ENCODE data around the gene SMYD1. TPM values are rescaled to one million over a fixed set of nuclear protein-coding genes. Genes with fewer than 3 reads are reported as not detected.
A peak's percentile ranks its signal among the peaks of the same experiment; 100 is the strongest.

The SMYD1 gene
- total and polyA plus RNA-seq, 2 donors (not counting 1 experiment from before 2014, with no cell fraction given), result not detected

GRCh38 chr2:88053934-88054781 is 13.5 kb upstream of the SMYD1 start:
- Mint-ChIP-seq H3K9me3 (ENCODE audit: insufficient read depth) (no peaks in the 10 kb centered on the region), H3K27me3 (no peaks in the 10 kb centered on the region), H3K27ac (peak overlapping the region; percentile 97), H3K4me1 (peaks cover 39% of the 10 kb centered on the region), H3K4me3 (peak overlapping the region; percentile 98)
- peak overlapping the region; percentile 78 for H2AFZ ChIP-seq (ENCODE audit: insufficient read depth, low read depth, low read length, poor library complexity, severe bottlenecking)
- peak overlapping the region; percentile 95 to 96 for H3K27ac ChIP-seq (ENCODE audit: low read length in 2 of 2)
- H3K9ac ChIP-seq (ENCODE audit: low read length), result peak overlapping the region; percentile 94
- H3K36me3 ChIP-seq (replicated peaks in 1 of 2; ENCODE audit: control extremely low read depth in 1 of 2, control insufficient read depth in 1 of 2, extremely low read depth in 1 of 2, insufficient read depth in 2 of 2, low read length in 1 of 2), result peaks cover under 1 to 6% of the 10 kb centered on the region in 2 experiments
- H3K4me2 ChIP-seq (replicated peaks; ENCODE audit: low read depth, low read length, poor library complexity, severe bottlenecking), result peak overlapping the region; percentile 87
- no peaks in the 10 kb centered on the region for H3K9me3 ChIP-seq (ENCODE audit: control extremely low read depth in 1 of 3, control insufficient read depth in 2 of 3, insufficient read depth in 1 of 3, low read length in 2 of 3)
- ChIA-PET CTCF (interaction anchor here (0.6 to 1.6 kb wide), 5 partner anchors 14 to 1974 kb away, joined by 3 to 8 read pairs (median 3); no protein-coding TSS in a partner anchor), POLR2A (interaction anchor here (1.9 kb wide), 1 partner anchor 37 kb away, joined by 15 read pairs; the partner anchor contains the start of gene RNU2-63P)
- intact Hi-C loops (cut with micrococcal nuclease), result loop anchor here (2.0 to 10.0 kb wide), 2 partner anchors 571 to 1431 kb away; partner anchors contain the start of genes EIF2AK3 and RNF103
- H3K4me1 ChIP-seq (ENCODE audit: control insufficient read depth in 2 of 2, insufficient read depth in 2 of 2, low read length in 2 of 2), result peaks cover 20 to 22% of the 10 kb centered on the region in 2 donors
- DNase-seq (peak; percentile 19), ATAC-seq (ENCODE audit: low read depth) (no peak)
- TF ChIP-seq CTCF (IDR thresholded peaks at IDR 0.05) (no peak), EZH2 (IDR thresholded peaks at IDR 0.05; ENCODE audit: borderline replicate concordance, insufficient read depth, low read depth, low read length, poor library complexity, severe bottlenecking) (no peak)
- H3K4me3 ChIP-seq (ENCODE audit: control extremely low read depth in 1 of 5, extremely low read depth in 1 of 5, insufficient read depth in 1 of 5, low read depth in 2 of 5, low read length in 4 of 5), result peak overlapping the region; percentile 73 to 95 (median 89)
- WGBS (ENCODE audit: insufficient coverage), result 62% methylated on average over 7 of the region's 10 CpGs
- no peaks in the 10 kb centered on the region for H4K20me1 ChIP-seq (ENCODE audit: control insufficient read depth, insufficient read depth, low read length, poor library complexity, severe bottlenecking)
- H3K79me2 ChIP-seq (ENCODE audit: control insufficient read depth, insufficient read depth, low read length), result peaks cover 34% of the 10 kb centered on the region
- no peaks in the 10 kb centered on the region for H3K27me3 ChIP-seq (replicated peaks in 1 of 4; ENCODE audit: control extremely low read depth in 1 of 4, control insufficient read depth in 3 of 4, insufficient read depth in 4 of 4, low read length in 3 of 4)

Data from B cell (primary cell).